HCT116 (cell line): Measurements from ENCODE around the gene MRPS21. TPM values are rescaled to one million over a fixed set of nuclear protein-coding genes. Genes with fewer than 3 reads are reported as not detected.

Source experiments
- ATAC-seq: fragments of 200-7000 bp; cut with Tn5 transposase; 2 replicates; pipeline ENCODE4 v1.9.1; 2020; ENCODE audit warnings: mild to moderate bottlenecking, moderate library complexity
- BruUV-seq: library from RNA; stranded (reverse); fragments of 400-500 nt; replicated peaks from 2 replicates; lab custom pipeline; 2021; lab: Mats Ljungman, UMichigan
- CTCF ChIA-PET: fragments of 300-600 bp; sonication (Branson Sonifier 250); formaldehyde crosslinking; loops from one replicate; lab custom pipeline; 2021; ENCODE audit warnings: antibody characterized with exemption; lab: Charles Lee
- POLR2A ChIA-PET: fragments of 300-600, 350-600 bp; sonication (Branson Sonifier 250); formaldehyde crosslinking; loops from one replicate; lab custom pipeline; 2021; ENCODE audit warnings: antibody characterized with exemption; lab: Charles Lee
- RAD21 ChIA-PET, 2 experiments: fragments of 300-600 bp; sonication (Branson Sonifier 250); formaldehyde crosslinking; loops; one replicate each; lab custom pipeline; 2023; ENCODE audit warnings: low total read pairs in 2 of 2; ENCODE audit not compliant: uncharacterized antibody in 2 of 2, unreplicated experiment in 2 of 2, low non-redundant PET in 1 of 2; lab: Charles Lee
- DNase-seq: peaks from one replicate; pipeline ENCODE4 v3.0.0-alpha.2; 2010; ENCODE audit warnings: low read depth, low spot score
- H2AFZ ChIP-seq: fragments of 200-600 bp; shearing (Covaris generic), sonication (generic); 2 replicates; pipeline ENCODE4 v1.6.1; 2017; ENCODE audit warnings: low read depth, mixed run types, mixed read lengths, antibody characterized with exemption, low read length; ENCODE audit not compliant: poor library complexity, severe bottlenecking
- H3K27ac ChIP-seq: 2 replicates; pipeline ENCODE4 v1.5.1; 2012; ENCODE audit warnings: low read depth, low read length
- H3K27me3 ChIP-seq: fragments of 200-600 bp; sonication (generic); 2 replicates; pipeline ENCODE4 v1.6.1; 2016; ENCODE audit warnings: mixed run types, low read length, mixed read lengths; ENCODE audit not compliant: insufficient read depth
- H3K36me3 ChIP-seq, 2 experiments: fragments of 200-500 bp in 1 of 2; fragments of 200-600 bp in 1 of 2; sonication (Bioruptor generic) in 1 of 2; sonication (generic) in 1 of 2; 2 replicates each; pipeline versions ENCODE4 v1.5.1 to v1.6.1; 2014 to 2016; ENCODE audit warnings: low read length in 2 of 2, inconsistent platforms in 1 of 2, mixed read lengths in 1 of 2, mixed run types in 1 of 2; ENCODE audit not compliant: insufficient read depth in 2 of 2, control insufficient read depth in 1 of 2
- H3K4me1 ChIP-seq, 2 experiments: fragments of 200-600 bp in 1 of 2; sonication (generic) in 1 of 2; 2 replicates each; pipeline versions ENCODE4 v1.5.1 to v1.6.1; 2012 to 2017; ENCODE audit warnings: low read length in 2 of 2, inconsistent platforms in 1 of 2, mild to moderate bottlenecking in 1 of 2, mixed read lengths in 1 of 2, mixed run types in 1 of 2, moderate library complexity in 1 of 2; ENCODE audit not compliant: insufficient read depth in 2 of 2, control insufficient read depth in 1 of 2
- H3K4me2 ChIP-seq: fragments of 200-600 bp; sonication (generic); 2 replicates; pipeline ENCODE4 v1.6.1; 2017; ENCODE audit warnings: mixed run types, low read length, mixed read lengths
- H3K4me3 ChIP-seq, 2 experiments: fragments of 200-600 bp in 1 of 2; sonication (generic) in 1 of 2; replicated peaks in 1 of 2; 2 replicates each; pipeline ENCODE4 v1.5.1; 2011 to 2016; ENCODE audit warnings: low read length in 2 of 2, control low read depth in 1 of 2, low read depth in 1 of 2, mild to moderate bottlenecking in 1 of 2, mixed read lengths in 1 of 2, mixed run types in 1 of 2
- H3K79me2 ChIP-seq: fragments of 200-600 bp; sonication (generic); 2 replicates; pipeline ENCODE4 v1.6.1; 2017; ENCODE audit warnings: mild to moderate bottlenecking, mixed run types, low read length, moderate library complexity, mixed read lengths; ENCODE audit not compliant: insufficient read depth
- H3K9ac ChIP-seq: fragments of 200-600 bp; sonication (generic); 2 replicates; pipeline ENCODE4 v1.6.1; 2016; ENCODE audit warnings: low read length, mixed read lengths
- H3K9me2 ChIP-seq: fragments of 200-600 bp; sonication (generic), shearing (Covaris generic); 2 replicates; pipeline ENCODE4 v1.6.1; 2017; ENCODE audit warnings: mixed run types, mild to moderate bottlenecking, moderate library complexity; ENCODE audit not compliant: insufficient read depth
- H3K9me3 ChIP-seq, 2 experiments: fragments of 200-500 bp in 1 of 2; fragments of 200-600 bp in 1 of 2; sonication (Bioruptor generic) in 1 of 2; sonication (generic) in 1 of 2; 2 replicates each; pipeline ENCODE4 v1.6.1; 2014 to 2017; ENCODE audit warnings: low read length in 2 of 2, mixed read lengths in 2 of 2, inconsistent platforms in 1 of 2, low read depth in 1 of 2, mild to moderate bottlenecking in 1 of 2, mixed run types in 1 of 2, moderate library complexity in 1 of 2; ENCODE audit not compliant: control insufficient read depth in 1 of 2, insufficient read depth in 1 of 2
- H4K20me1 ChIP-seq: fragments of 200-600 bp; sonication (generic), shearing (Covaris generic); 2 replicates; pipeline ENCODE4 v1.6.1; 2017; ENCODE audit warnings: mixed run types, mild to moderate bottlenecking, moderate library complexity; ENCODE audit not compliant: insufficient read depth
- ATF3 ChIP-seq: IDR thresholded peaks from 2 replicates; pipeline ENCODE4 v1.6.1; 2012
- CBX3 ChIP-seq: IDR thresholded peaks from 2 replicates; pipeline ENCODE4 v1.6.1; 2012; ENCODE audit warnings: low read depth
- CEBPB ChIP-seq: IDR thresholded peaks from 2 replicates; pipeline ENCODE4 v1.6.1; 2012; ENCODE audit warnings: low read depth
- EZH2phosphoT487 ChIP-seq: fragments of 200-600 bp; IDR thresholded peaks from 2 replicates; pipeline ENCODE4 v1.6.1; 2018; ENCODE audit warnings: antibody characterized with exemption, borderline replicate concordance
- FOSL1 ChIP-seq: IDR thresholded peaks from 2 replicates; pipeline ENCODE4 v1.6.1; 2012; ENCODE audit warnings: low read depth
- JUND ChIP-seq: IDR thresholded peaks from 2 replicates; pipeline ENCODE4 v1.6.1; 2012
- POLR2A ChIP-seq: IDR thresholded peaks from 2 replicates; pipeline ENCODE4 v1.7.0; 2011; ENCODE audit warnings: borderline replicate concordance; ENCODE audit not compliant: insufficient read depth, insufficient read length; ENCODE audit errors: extremely low read depth
- POLR2AphosphoS5 ChIP-seq: IDR thresholded peaks from 2 replicates; pipeline ENCODE4 v1.6.1; 2011; ENCODE audit warnings: mild to moderate bottlenecking, low read depth, low read length, moderate library complexity
- RAD21 ChIP-seq: IDR thresholded peaks from 2 replicates; pipeline ENCODE4 v1.6.1; 2012; ENCODE audit warnings: low read depth, mild to moderate bottlenecking
- SIN3A ChIP-seq: IDR thresholded peaks from 2 replicates; pipeline ENCODE4 v1.6.1; 2012; ENCODE audit warnings: low read depth
- TCF7L2 ChIP-seq: IDR thresholded peaks from 2 replicates; pipeline ENCODE4 v1.7.0; 2011; ENCODE audit warnings: borderline replicate concordance, inconsistent platforms; ENCODE audit not compliant: insufficient read depth, insufficient read length; ENCODE audit errors: extremely low read depth
- YY1 ChIP-seq: IDR thresholded peaks from 2 replicates; pipeline ENCODE4 v1.6.1; 2011; ENCODE audit warnings: low read length, low read depth, moderate library complexity, mild to moderate bottlenecking; ENCODE audit not compliant: insufficient replicate concordance; ENCODE audit errors: extremely low read depth
- ZNF274 ChIP-seq: fragments of 200-500 bp; sonication (Bioruptor generic); IDR thresholded peaks from 2 replicates; pipeline ENCODE4 v1.6.1; 2014; ENCODE audit warnings: mild to moderate bottlenecking, low read depth, low read length, inconsistent platforms
- intact Hi-C: fragments of 100-400 bp; cut with micrococcal nuclease; formaldehyde crosslinking; loops from 2 replicates; pipeline ENCODE4 v1.10.0; 2022
- total RNA-seq: library from RNA; stranded (reverse); gene quantifications from one replicate; pipeline ENCODE4 v1.2.1, GENCODE V29; 2021; ENCODE audit not compliant: unreplicated experiment
- TF ChIP-seq, protein P1 (sequence below): IDR thresholded peaks from 2 replicates; pipeline ENCODE4 v1.6.1; 2011; ENCODE audit warnings: mild to moderate bottlenecking, low read length, moderate library complexity; ENCODE audit not compliant: insufficient replicate concordance; ENCODE audit errors: extremely low read depth
- TF ChIP-seq, protein P2 (sequence below): IDR thresholded peaks from 2 replicates; pipeline ENCODE4 v1.6.1; 2012
- TF ChIP-seq, protein P3 (sequence below): IDR thresholded peaks from 2 replicates; pipeline ENCODE4 v1.6.1; 2012; ENCODE audit warnings: low read depth

The MRPS21 gene
- total RNA-seq, 1 experiment from 2014 or later, result 96.9 TPM

DNA sequence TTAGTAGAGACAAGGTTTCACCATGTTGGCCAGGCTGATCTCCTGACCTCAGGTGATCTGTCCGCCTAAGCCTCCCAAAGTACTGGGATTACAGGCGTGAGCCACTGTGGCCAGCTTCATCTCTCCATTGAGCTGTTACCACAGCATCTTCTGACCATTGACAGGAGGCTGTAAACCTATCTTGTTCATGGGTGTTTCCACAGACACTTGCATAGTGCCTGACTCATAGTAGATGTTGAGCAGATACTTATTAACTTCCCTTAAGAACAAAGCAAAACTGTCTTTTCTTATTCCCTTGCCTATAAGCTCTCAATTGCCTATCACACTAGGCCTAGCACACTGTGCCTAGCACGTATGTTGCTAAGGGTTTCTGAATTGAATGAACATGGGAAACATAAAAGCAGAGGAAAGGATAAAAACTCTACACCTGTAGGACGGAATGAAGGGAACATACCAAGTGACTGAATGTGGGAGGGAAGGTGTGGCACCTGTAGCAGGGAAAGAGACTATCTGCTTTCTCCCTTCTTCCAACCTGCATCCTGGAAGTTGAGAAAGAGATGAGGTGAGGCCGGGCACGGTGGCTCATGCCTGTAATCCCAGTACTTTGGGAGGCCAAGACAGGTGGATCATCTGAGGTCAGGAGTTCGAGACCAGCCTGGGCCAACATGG, 22.2 kb upstream of the MRPS21 start:
- Histone ChIP-seq H4K20me1 (no peaks in the 10 kb centered on the region), H3K27ac (no peak overlapping the region), H3K79me2 (peaks cover 22% of the 10 kb centered on the region), H3K4me3 (no peak overlapping the region), H3K4me2 (no peak overlapping the region), H3K27me3 (no peaks in the 10 kb centered on the region), H3K9me3 (no peaks in the 10 kb centered on the region), H3K9me2 (no peaks in the 10 kb centered on the region), H3K9ac (no peak overlapping the region), H2AFZ (no peak overlapping the region), H3K4me1 (peaks cover 24 to 42% of the 10 kb centered on the region in 2 experiments), H3K36me3 (peaks cover 0 to 6% of the 10 kb centered on the region in 2 experiments; a peak in 2 of 4 replicates)
- DNase-seq (no peak), ATAC-seq (no peak)
- BruUV-seq, result no TSS peak
- TF ChIP-seq CEBPB (no peak), FOSL1 (no peak), ATF3 (no peak), CBX3 (no peak), YY1 (no peak), RAD21 (no peak), ZNF274 (no peak), POLR2A (no peak), EZH2phosphoT487 (no peak), SIN3A (no peak), POLR2AphosphoS5 (no peak), JUND (no peak), TCF7L2 (no peak)
- TF ChIP-seq, protein P1, sequence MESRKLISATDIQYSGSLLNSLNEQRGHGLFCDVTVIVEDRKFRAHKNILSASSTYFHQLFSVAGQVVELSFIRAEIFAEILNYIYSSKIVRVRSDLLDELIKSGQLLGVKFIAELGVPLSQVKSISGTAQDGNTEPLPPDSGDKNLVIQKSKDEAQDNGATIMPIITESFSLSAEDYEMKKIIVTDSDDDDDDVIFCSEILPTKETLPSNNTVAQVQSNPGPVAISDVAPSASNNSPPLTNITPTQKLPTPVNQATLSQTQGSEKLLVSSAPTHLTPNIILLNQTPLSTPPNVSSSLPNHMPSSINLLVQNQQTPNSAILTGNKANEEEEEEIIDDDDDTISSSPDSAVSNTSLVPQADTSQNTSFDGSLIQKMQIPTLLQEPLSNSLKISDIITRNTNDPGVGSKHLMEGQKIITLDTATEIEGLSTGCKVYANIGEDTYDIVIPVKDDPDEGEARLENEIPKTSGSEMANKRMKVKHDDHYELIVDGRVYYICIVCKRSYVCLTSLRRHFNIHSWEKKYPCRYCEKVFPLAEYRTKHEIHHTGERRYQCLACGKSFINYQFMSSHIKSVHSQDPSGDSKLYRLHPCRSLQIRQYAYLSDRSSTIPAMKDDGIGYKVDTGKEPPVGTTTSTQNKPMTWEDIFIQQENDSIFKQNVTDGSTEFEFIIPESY, result no peak
- TF ChIP-seq, protein P2, sequence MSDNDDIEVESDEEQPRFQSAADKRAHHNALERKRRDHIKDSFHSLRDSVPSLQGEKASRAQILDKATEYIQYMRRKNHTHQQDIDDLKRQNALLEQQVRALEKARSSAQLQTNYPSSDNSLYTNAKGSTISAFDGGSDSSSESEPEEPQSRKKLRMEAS, result no peak
- TF ChIP-seq, protein P3, sequence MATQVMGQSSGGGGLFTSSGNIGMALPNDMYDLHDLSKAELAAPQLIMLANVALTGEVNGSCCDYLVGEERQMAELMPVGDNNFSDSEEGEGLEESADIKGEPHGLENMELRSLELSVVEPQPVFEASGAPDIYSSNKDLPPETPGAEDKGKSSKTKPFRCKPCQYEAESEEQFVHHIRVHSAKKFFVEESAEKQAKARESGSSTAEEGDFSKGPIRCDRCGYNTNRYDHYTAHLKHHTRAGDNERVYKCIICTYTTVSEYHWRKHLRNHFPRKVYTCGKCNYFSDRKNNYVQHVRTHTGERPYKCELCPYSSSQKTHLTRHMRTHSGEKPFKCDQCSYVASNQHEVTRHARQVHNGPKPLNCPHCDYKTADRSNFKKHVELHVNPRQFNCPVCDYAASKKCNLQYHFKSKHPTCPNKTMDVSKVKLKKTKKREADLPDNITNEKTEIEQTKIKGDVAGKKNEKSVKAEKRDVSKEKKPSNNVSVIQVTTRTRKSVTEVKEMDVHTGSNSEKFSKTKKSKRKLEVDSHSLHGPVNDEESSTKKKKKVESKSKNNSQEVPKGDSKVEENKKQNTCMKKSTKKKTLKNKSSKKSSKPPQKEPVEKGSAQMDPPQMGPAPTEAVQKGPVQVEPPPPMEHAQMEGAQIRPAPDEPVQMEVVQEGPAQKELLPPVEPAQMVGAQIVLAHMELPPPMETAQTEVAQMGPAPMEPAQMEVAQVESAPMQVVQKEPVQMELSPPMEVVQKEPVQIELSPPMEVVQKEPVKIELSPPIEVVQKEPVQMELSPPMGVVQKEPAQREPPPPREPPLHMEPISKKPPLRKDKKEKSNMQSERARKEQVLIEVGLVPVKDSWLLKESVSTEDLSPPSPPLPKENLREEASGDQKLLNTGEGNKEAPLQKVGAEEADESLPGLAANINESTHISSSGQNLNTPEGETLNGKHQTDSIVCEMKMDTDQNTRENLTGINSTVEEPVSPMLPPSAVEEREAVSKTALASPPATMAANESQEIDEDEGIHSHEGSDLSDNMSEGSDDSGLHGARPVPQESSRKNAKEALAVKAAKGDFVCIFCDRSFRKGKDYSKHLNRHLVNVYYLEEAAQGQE, result no peak
- intact Hi-C loops, result no loop called here
- CTCF ChIA-PET, result interaction anchor here (1.8 kb wide), 1 partner anchor 16 kb away, joined by 4 read pairs; no protein-coding TSS in a partner anchor
- POLR2A ChIA-PET, result interaction anchor here (1.8 kb wide), 1 partner anchor 11 kb away, joined by 6 read pairs; no protein-coding TSS in a partner anchor
- RAD21 ChIA-PET, result no interaction called here
